ENCODE data around the gene CAMK2B.

Gene CAMK2B

GRCh38 chr7:44184206-44184872, 141.1 kb downstream of the CAMK2B start:
- H3K27ac ChIP-seq (ENCODE audit: low read depth, low read length), result no peak overlapping the region

GRCh38 chr7:44183386-44183785, 142.0 kb downstream of the CAMK2B start:
- Histone ChIP-seq H3K4me1 (ENCODE audit: control insufficient read depth, low read length) (peaks cover 3% of the 10 kb centered on the region; the same call in 1 of the 2 replicates), H3K9me2 (replicated peaks; ENCODE audit: control insufficient read depth, low read length) (no peaks in the 10 kb centered on the region), H3K4me3 (ENCODE audit: low read length) (no peak overlapping the region), H4K20me1 (ENCODE audit: control insufficient read depth, insufficient read depth, low read depth, low read length) (no peaks in the 10 kb centered on the region), H3K27ac (ENCODE audit: low read depth, low read length) (no peak overlapping the region), H3F3A (ENCODE audit: control insufficient read depth, insufficient read depth) (no peaks in the 10 kb centered on the region), H3K27me3 (ENCODE audit: control insufficient read depth, low read length) (peaks cover 37% of the 10 kb centered on the region), H3K9me3 (ENCODE audit: control insufficient read depth, insufficient read depth, low read length) (peaks cover 16% of the 10 kb centered on the region), H3K79me2 (ENCODE audit: control insufficient read depth, low read length) (no peaks in the 10 kb centered on the region), H3K36me3 (ENCODE audit: control insufficient read depth, low read length) (no peaks in the 10 kb centered on the region), H3K4me2 (ENCODE audit: low read length) (no peak overlapping the region)
- TF ChIP-seq EZH2phosphoT487 (IDR thresholded peaks at IDR 0.05; ENCODE audit: borderline replicate concordance, low read length) (no peak), CTCF (IDR thresholded peaks at IDR 0.05; ENCODE audit: low read depth, low read length, poor library complexity, severe bottlenecking) (no peak)

More at GRCh38 chr7:44184206-44184872, 141.1 kb downstream of the CAMK2B start:
- Histone ChIP-seq H4K20me1 (ENCODE audit: control insufficient read depth, insufficient read depth, low read depth, low read length) (no peaks in the 10 kb centered on the region), H3F3A (ENCODE audit: control insufficient read depth, insufficient read depth) (no peaks in the 10 kb centered on the region), H3K4me3 (ENCODE audit: low read length) (no peak overlapping the region), H3K9me2 (replicated peaks; ENCODE audit: control insufficient read depth, low read length) (no peaks in the 10 kb centered on the region), H3K9me3 (ENCODE audit: control insufficient read depth, insufficient read depth, low read length) (peaks cover 16% of the 10 kb centered on the region), H3K79me2 (ENCODE audit: control insufficient read depth, low read length) (no peaks in the 10 kb centered on the region), H3K4me2 (ENCODE audit: low read length) (no peak overlapping the region), H3K27me3 (ENCODE audit: control insufficient read depth, low read length) (peaks cover 35% of the 10 kb centered on the region), H3K4me1 (ENCODE audit: control insufficient read depth, low read length) (peaks cover 3% of the 10 kb centered on the region; the same call in 1 of the 2 replicates), H3K36me3 (ENCODE audit: control insufficient read depth, low read length) (no peaks in the 10 kb centered on the region)
- TF ChIP-seq EZH2phosphoT487 (IDR thresholded peaks at IDR 0.05; ENCODE audit: borderline replicate concordance, low read length) (no peak), CTCF (IDR thresholded peaks at IDR 0.05; ENCODE audit: low read depth, low read length, poor library complexity, severe bottlenecking) (no peak)

GRCh38 chr7:44182827-44183226, 142.6 kb downstream of the CAMK2B start:
- Histone ChIP-seq H3F3A (ENCODE audit: control insufficient read depth, insufficient read depth) (no peaks in the 10 kb centered on the region), H3K27me3 (ENCODE audit: control insufficient read depth, low read length) (peaks cover 39% of the 10 kb centered on the region), H4K20me1 (ENCODE audit: control insufficient read depth, insufficient read depth, low read depth, low read length) (no peaks in the 10 kb centered on the region), H3K36me3 (ENCODE audit: control insufficient read depth, low read length) (no peaks in the 10 kb centered on the region), H3K4me1 (ENCODE audit: control insufficient read depth, low read length) (peaks cover 3% of the 10 kb centered on the region; the same call in 1 of the 2 replicates), H3K9me2 (replicated peaks; ENCODE audit: control insufficient read depth, low read length) (no peaks in the 10 kb centered on the region), H3K9me3 (ENCODE audit: control insufficient read depth, insufficient read depth, low read length) (peaks cover 16% of the 10 kb centered on the region), H3K79me2 (ENCODE audit: control insufficient read depth, low read length) (no peaks in the 10 kb centered on the region), H3K4me2 (ENCODE audit: low read length) (no peak overlapping the region), H3K27ac (ENCODE audit: low read depth, low read length) (no peak overlapping the region), H3K4me3 (ENCODE audit: low read length) (no peak overlapping the region)
- TF ChIP-seq CTCF (IDR thresholded peaks at IDR 0.05; ENCODE audit: low read depth, low read length, poor library complexity, severe bottlenecking) (no peak), EZH2phosphoT487 (IDR thresholded peaks at IDR 0.05; ENCODE audit: borderline replicate concordance, low read length) (no peak)
